Adrenal gland (tissue), 12 donors: ENCODE results near the gene MCCD1. TPM values are rescaled to one million over a fixed set of nuclear protein-coding genes. Genes with fewer than 3 reads are reported as not detected.

Experiments used
- DNase-seq, 7 donors: peaks; one replicate each; pipeline ENCODE4 v3.0.0-alpha.2; 2019 to 2020
- H3K27ac ChIP-seq, 5 donors: fragments of 200-600 bp; sonication (generic) in 4 of 5; 1 replicate in 3 of 5; 2 replicates in 2 of 5; pipeline versions ENCODE4 v1.5.1 to v1.8.0; 2016 to 2020; ENCODE audit warnings: mild to moderate bottlenecking in 1 of 5
- H3K27me3 ChIP-seq: fragments of 200-600 bp; 2 replicates; pipeline ENCODE4 v1.8.0; 2021
- H3K36me3 ChIP-seq, 2 donors: fragments of 200-600 bp; replicated peaks in 1 of 2; 1 replicate in 1 of 2; 2 replicates in 1 of 2; pipeline versions ENCODE4 v1.5.1 to v1.8.0; 2018 to 2022
- H3K4me1 ChIP-seq, 2 donors: fragments of 200-600 bp; replicated peaks in 1 of 2; 1 replicate in 1 of 2; 2 replicates in 1 of 2; pipeline versions ENCODE4 v1.5.1 to v1.8.0; 2018 to 2021
- H3K4me3 ChIP-seq, 4 donors: fragments of 200-600 bp; sonication (generic) in 3 of 4; one replicate each; pipeline ENCODE4 v1.5.1; 2016 to 2018
- H3K9me3 ChIP-seq, 3 donors: fragments of 200-600 bp; sonication (generic) in 1 of 3; replicated peaks in 1 of 3; 1 replicate in 2 of 3; 2 replicates in 1 of 3; pipeline versions ENCODE4 v1.5.1 to v1.8.0; 2016 to 2021
- POLR2A ChIP-seq, 2 donors: fragments of 450-650 bp; IDR thresholded peaks; one replicate each; pipeline ENCODE4 v1.6.1; 2017; ENCODE audit warnings: antibody characterized with exemption in 2 of 2, mild to moderate bottlenecking in 2 of 2, moderate library complexity in 1 of 2
- WGBS, 4 donors: extraction: QIAGEN DNeasy Blood & Tissue Kit in 2 of 4; methylation state at CpG; one replicate each; pipeline versions ENCODE4 v1.1.5 to v1.1.7; 2013 to 2017; 5-methylcytosine and 5-hydroxymethylcytosine counted together
- intact Hi-C, 2 donors: fragments of 100-400 bp; cut with DNase I; formaldehyde crosslinking; loops; one replicate each; pipeline versions ENCODE4 v1.14.1 to v1.15.0; 2022 to 2023
- polyA plus RNA-seq, 3 donors: library from polyadenylated mRNA; stranded (reverse); fragments of 200-250 nt in 2 of 3; fragments of 350-450 nt in 1 of 3; fragmentation: Illumina TruSeq in 1 of 3; extraction: RNeasy Lipid Tissue Mini Kit (QIAGEN cat#74804) in 1 of 3; gene quantifications; one replicate each; pipeline ENCODE4 v1.2.3, GENCODE V29; 2013 to 2014
- total RNA-seq, 9 donors: library from RNA; depleted of rRNA in 4 of 9; stranded (reverse); fragments of >200 nt in 4 of 9; fragments of 120-200 nt in 1 of 9; fragmentation: NEBNext Ultra II Directional in 1 of 9; extraction: Animal tissue kit (Norgen Biotek cat#: 25700) in 1 of 9; gene quantifications; one replicate each; pipeline versions ENCODE4 v1.1.0 to v1.2.4, GENCODE V29; 2013 to 2023
- TF ChIP-seq, protein P1 (sequence below), 6 experiments: fragments of 450-650 bp in 4 of 6; fragments of 200-600 bp in 2 of 6; sonication (generic) in 1 of 6; IDR thresholded peaks; 1 replicate in 5 of 6; 2 replicates in 1 of 6; pipeline versions ENCODE4 v1.5.1 to v1.8.0; 2016 to 2021; ENCODE audit warnings: antibody characterized with exemption in 6 of 6, mild to moderate bottlenecking in 2 of 6, moderate library complexity in 1 of 6
- donor health status: healthy with polysubstance abuse.
- donor health status: Bipolar disorder and iron deficiency.
- donor health status: DM: yes; HTN: yes; CAD: no.
- donor health status: DM: no; HTN: no; CAD: no.
- donor health status: DM: no; HTN: no; CAD: no.
- donor health status: DM: yes; HTN: yes; CAD: no.

Gene MCCD1
- total and polyA plus RNA-seq, 12 donors: not detected

GRCh38 chr6:31576897-31577578 lies 48.3 kb downstream of the MCCD1 start:
- Histone ChIP-seq H3K27me3 (no peaks in the 10 kb centered on the region), H3K9me3 (no peaks in the 10 kb centered on the region), H3K4me1 (peaks cover 4 to 5% of the 10 kb centered on the region in 2 donors), H3K27ac (no peak overlapping the region), H3K4me3 (no peak overlapping the region), H3K36me3 (no peaks in the 10 kb centered on the region)
- TF ChIP-seq, protein P1, sequence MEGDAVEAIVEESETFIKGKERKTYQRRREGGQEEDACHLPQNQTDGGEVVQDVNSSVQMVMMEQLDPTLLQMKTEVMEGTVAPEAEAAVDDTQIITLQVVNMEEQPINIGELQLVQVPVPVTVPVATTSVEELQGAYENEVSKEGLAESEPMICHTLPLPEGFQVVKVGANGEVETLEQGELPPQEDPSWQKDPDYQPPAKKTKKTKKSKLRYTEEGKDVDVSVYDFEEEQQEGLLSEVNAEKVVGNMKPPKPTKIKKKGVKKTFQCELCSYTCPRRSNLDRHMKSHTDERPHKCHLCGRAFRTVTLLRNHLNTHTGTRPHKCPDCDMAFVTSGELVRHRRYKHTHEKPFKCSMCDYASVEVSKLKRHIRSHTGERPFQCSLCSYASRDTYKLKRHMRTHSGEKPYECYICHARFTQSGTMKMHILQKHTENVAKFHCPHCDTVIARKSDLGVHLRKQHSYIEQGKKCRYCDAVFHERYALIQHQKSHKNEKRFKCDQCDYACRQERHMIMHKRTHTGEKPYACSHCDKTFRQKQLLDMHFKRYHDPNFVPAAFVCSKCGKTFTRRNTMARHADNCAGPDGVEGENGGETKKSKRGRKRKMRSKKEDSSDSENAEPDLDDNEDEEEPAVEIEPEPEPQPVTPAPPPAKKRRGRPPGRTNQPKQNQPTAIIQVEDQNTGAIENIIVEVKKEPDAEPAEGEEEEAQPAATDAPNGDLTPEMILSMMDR (IDR thresholded peaks at IDR 0.05): no peak
- no peak for TF ChIP-seq POLR2A (IDR thresholded peaks at IDR 0.05)
- WGBS, 4 donors: 82 to 91% (median 86%) methylated on average over 15 to 19 of the region's 19 CpGs
- intact Hi-C loops: no loop called here
- no peak for DNase-seq

DNA sequence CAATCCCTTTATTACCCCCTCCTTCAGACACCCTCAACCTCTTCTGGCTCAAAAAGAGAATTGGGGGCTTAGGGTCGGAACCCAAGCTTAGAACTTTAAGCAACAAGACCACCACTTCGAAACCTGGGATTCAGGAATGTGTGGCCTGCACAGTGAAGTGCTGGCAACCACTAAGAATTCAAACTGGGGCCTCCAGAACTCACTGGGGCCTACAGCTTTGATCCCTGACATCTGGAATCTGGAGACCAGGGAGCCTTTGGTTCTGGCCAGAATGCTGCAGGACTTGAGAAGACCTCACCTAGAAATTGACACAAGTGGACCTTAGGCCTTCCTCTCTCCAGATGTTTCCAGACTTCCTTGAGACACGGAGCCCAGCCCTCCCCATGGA lies 48.8 kb downstream of the MCCD1 start:
- DNase-seq: no peak
- Histone ChIP-seq H3K27me3 (no peaks in the 10 kb centered on the region), H3K4me3 (no peak overlapping the region), H3K27ac (no peak overlapping the region), H3K9me3 (no peaks in the 10 kb centered on the region), H3K36me3 (no peaks in the 10 kb centered on the region), H3K4me1 (peaks cover 4 to 5% of the 10 kb centered on the region in 2 donors)
- TF ChIP-seq POLR2A (IDR thresholded peaks at IDR 0.05): no peak
- TF ChIP-seq, protein P1 (IDR thresholded peaks at IDR 0.05): no peak
- intact Hi-C loops: no loop called here
- 82 to 88% (median 84%) methylated on average over 3 of the region's 3 CpGs for WGBS, 4 donors

- Histone ChIP-seq H3K4me3 (no peak overlapping the region), H3K4me1 (peaks cover 4 to 5% of the 10 kb centered on the region in 2 donors), H3K36me3 (no peaks in the 10 kb centered on the region), H3K27ac (no peak overlapping the region), H3K9me3 (no peaks in the 10 kb centered on the region), H3K27me3 (no peaks in the 10 kb centered on the region)
- intact Hi-C loops: no loop called here
- TF ChIP-seq, protein P1 (IDR thresholded peaks at IDR 0.05): no peak
- no peak for TF ChIP-seq POLR2A (IDR thresholded peaks at IDR 0.05)
- no peak for DNase-seq
- 85 to 89% (median 87%) methylated on average over 9 to 12 of the region's 12 CpGs for WGBS, 4 donors
Measured at GRCh38 chr6:31578184-31579118, 49.7 kb downstream of the MCCD1 start.

DNA sequence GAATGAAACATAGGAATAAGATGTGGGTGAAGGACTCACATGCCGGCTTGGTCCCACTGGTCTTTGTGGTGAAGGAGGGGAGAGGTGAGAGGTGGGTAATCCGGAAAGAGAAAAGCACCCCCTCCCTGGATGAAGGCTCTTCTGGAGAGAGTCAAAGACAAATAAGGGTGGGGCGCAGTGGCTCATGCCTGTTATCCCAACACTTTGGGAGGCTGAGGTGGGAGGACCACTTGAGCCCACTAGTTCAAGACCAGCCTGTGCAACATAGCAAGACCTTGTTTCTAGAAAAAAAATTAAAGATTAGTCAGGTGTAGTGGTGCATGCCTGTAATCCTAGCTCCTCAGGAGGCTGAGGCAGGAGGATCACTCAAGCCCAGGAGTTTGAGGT lies 50.4 kb downstream of the MCCD1 start:
- Histone ChIP-seq H3K27ac (no peak overlapping the region), H3K36me3 (no peaks in the 10 kb centered on the region), H3K27me3 (no peaks in the 10 kb centered on the region), H3K4me1 (peaks cover 4 to 5% of the 10 kb centered on the region in 2 donors), H3K4me3 (no peak overlapping the region), H3K9me3 (no peaks in the 10 kb centered on the region)
- 87 to 94% (median 92%) methylated on average over 3 of the region's 3 CpGs for WGBS, 4 donors
- TF ChIP-seq, protein P1 (IDR thresholded peaks at IDR 0.05): no peak
- no peak for TF ChIP-seq POLR2A (IDR thresholded peaks at IDR 0.05)
- no peak for DNase-seq
- intact Hi-C loops: no loop called here
